Transverse colon (tissue), 1 donor: ENCODE data around the gene CYP26A1.
"Not testable (repeated sequence)": the region's sequence is repeated elsewhere in the genome, so short reads cannot be mapped to it uniquely, and the experiment has no call there.

ENCODE experiments used
- EP300 ChIP-seq: sonication (generic); formaldehyde crosslinking; IDR thresholded peaks from one replicate; pipeline ENCODE4 v1.6.1; 2017; ENCODE audit warnings: antibody characterized with exemption, low read depth
- POLR2A ChIP-seq: fragments of 450-650 bp; IDR thresholded peaks from one replicate; pipeline ENCODE4 v1.6.1; 2016; ENCODE audit warnings: antibody characterized with exemption, mild to moderate bottlenecking, moderate library complexity

GRCh38 chr10:93101148-93101547 lies 27.5 kb downstream of the CYP26A1 start:
- TF ChIP-seq POLR2A, EP300: not testable (repeated sequence)
